ENCODE measurements around the gene PLA2G12A.

PLA2G12A gene

DNA sequence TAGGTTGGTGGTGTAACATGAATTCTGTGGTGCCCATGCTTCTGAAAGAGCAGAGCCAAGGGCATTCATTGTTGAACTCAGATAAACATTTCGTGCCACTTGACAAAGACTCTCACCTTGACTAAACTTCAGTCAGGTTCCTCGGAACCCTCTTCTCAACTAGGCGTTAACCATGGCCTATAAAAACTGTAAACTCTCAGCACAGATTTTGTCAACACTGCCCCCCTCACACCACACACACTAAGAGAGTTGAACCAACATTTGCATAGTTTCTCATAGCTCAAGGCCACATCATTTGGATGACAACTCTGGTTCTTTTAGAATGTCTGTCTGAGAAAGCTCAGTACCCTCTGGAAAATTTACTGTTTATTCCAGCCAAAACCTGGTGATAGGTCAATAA, 54.7 kb downstream of the PLA2G12A start:
- H3K27ac ChIP-seq = no peak overlapping the region
- TF ChIP-seq, protein P1, sequence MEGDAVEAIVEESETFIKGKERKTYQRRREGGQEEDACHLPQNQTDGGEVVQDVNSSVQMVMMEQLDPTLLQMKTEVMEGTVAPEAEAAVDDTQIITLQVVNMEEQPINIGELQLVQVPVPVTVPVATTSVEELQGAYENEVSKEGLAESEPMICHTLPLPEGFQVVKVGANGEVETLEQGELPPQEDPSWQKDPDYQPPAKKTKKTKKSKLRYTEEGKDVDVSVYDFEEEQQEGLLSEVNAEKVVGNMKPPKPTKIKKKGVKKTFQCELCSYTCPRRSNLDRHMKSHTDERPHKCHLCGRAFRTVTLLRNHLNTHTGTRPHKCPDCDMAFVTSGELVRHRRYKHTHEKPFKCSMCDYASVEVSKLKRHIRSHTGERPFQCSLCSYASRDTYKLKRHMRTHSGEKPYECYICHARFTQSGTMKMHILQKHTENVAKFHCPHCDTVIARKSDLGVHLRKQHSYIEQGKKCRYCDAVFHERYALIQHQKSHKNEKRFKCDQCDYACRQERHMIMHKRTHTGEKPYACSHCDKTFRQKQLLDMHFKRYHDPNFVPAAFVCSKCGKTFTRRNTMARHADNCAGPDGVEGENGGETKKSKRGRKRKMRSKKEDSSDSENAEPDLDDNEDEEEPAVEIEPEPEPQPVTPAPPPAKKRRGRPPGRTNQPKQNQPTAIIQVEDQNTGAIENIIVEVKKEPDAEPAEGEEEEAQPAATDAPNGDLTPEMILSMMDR (conservative IDR thresholded peaks at IDR 0.05) = no peak

DNA sequence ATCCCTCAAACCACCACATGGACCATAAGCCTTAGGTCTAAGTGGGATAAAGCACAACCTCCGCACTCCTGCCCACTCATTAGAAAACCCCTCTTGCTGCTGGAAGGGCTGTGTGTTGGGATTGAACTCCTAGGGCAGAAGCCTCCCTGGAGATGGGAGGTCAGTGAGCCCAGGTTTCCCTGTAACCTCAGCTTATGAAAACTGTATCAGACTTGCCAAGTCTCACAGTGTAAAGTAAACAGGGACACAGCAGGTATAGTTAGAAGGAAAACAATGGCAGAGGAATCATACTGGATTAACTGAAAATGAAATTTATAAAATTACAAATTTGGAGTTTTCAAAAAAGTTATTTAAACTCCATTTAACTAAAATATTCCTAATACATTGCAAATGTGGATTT, 56.6 kb downstream of the PLA2G12A start:
- TF ChIP-seq, protein P1 (conservative IDR thresholded peaks at IDR 0.05) = no peak

DNA sequence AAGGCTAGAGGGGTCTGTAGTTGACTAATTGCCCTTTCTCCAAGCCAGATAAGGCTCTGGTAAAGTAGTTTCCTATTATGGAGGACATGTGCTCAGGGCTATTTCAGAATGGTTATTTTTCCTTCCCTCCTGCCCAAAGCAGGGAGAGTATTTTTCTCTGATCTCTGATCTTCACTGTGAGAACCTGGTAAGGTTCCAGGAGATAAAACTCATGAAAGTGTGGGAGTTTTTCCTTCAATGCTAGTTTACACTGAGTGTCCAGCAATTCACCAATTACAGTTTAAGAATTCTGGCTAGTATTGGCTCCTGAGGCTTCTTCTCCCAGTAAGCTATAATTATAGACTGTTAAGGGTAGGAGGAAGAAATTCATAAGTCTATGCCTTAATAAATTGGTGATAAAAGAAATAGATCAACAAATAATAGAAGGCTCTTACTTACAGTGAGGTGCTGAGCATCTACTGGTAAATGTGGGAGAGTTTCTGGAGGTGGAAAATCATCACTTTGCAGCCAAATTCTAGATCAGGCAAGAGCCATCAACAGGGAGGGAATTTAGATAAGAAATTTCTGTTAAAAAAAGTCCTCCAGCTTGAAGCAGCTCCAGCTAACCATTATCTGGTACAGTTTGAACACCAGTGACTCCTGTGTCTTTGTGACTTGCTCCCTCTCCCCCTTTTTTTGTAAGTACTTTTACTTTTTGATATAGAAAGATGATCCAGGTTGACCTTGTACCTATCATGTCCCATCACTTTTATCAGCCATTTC, 57.5 kb downstream of the PLA2G12A start:
- no peak overlapping the region for H3K27ac ChIP-seq
- TF ChIP-seq, protein P1 (conservative IDR thresholded peaks at IDR 0.05) = no peak

More for the DNA sequence above, 56.6 kb downstream of the PLA2G12A start:
- no peak overlapping the region for H3K27ac ChIP-seq

DNA sequence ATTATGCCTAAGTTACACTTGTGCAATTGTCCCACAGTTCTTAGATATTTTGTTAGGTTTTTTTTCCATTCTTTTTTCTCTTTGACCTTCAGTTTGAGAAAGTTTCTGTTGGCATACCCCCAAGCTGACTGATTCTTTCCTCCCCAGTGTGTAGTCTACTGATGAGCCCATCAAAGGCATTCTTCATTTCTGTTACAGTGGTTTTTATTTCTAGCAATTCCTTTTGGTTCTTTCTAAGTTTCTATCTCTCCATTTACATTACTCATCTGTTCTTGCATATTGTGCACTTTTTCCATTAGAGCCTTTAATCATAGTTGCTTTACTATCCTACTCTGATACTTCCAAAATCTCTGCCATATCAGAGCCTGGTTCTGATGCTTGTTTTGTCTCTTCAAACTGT, 58.5 kb downstream of the PLA2G12A start:
- TF ChIP-seq, protein P1 (conservative IDR thresholded peaks at IDR 0.05) = no peak
- no peak overlapping the region for H3K27ac ChIP-seq

DNA sequence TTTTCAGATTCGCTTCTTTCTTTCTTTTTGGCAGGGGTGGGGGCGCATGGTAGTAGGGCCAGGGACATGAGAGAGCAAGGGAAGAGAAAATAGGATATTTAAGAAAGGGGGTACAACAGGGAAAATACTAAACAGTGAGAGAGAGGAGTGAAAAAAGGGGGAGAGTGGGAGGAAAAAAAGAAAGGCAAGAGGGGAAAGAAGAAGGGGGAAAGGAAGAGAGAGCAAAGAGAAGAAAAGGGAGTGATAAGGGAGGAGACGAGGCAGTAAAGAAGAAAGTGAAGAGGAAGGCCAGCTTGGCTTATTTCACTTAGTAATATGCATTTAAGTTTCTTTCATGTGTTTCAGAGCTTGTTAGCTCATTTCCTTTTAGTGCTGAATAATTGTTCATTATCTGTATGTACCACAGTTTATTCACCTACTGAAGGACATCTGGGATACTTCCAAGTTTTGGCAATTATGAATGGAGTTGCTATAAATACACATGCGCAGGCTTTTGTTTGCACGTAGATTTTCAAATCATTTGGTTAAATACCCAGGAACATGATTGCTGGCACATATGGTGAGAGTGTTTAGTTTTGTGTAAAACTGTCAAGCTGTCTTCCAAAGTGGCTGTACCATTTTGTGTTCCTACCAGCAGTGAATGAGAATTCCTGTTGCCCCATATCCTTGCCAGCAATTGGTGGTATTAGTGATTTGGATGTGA, 63.9 kb downstream of the PLA2G12A start:
- TF ChIP-seq, protein P1 (conservative IDR thresholded peaks at IDR 0.05) = no peak
- no peak overlapping the region for H3K27ac ChIP-seq

- no peak overlapping the region for H3K27ac ChIP-seq
- TF ChIP-seq, protein P1 (conservative IDR thresholded peaks at IDR 0.05) = no peak
Measured at GRCh38 chr4:109662771-109663170, 67.1 kb downstream of the PLA2G12A start.

DNA sequence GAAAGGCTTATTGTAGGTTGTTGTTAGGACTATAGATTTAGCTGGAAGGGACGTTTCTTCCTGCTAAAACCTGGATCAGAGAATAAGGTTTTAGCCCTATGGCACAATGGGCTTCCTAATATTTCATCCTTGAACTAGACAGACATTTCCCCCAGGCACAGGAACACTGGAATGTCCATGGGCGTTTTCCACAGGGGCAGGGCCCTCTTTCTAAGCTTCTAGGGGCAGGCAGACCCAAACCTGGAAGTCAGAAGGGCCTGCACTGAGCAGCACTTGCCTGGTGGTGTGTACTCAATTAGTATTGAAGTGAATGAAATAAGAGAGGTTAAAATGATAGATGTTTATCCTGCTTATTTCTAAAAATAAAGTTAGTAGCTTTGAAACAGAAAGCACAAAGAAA, 67.8 kb downstream of the PLA2G12A start:
- H3K27ac ChIP-seq = no peak overlapping the region
- TF ChIP-seq, protein P1 (conservative IDR thresholded peaks at IDR 0.05) = no peak

Data from VCaP (cell line).